Muscle layer of duodenum (tissue), 2 donors: ENCODE results near the gene TEX13A.

Experiments
- H3K27ac ChIP-seq: one replicate; pipeline ENCODE4 v1.7.0; 2013; ENCODE audit warnings: mild to moderate bottlenecking, low read length
- H3K27me3 ChIP-seq: one replicate; pipeline ENCODE4 v1.7.0; 2013; ENCODE audit warnings: low read depth, mild to moderate bottlenecking, control low read depth, low read length
- H3K36me3 ChIP-seq, 2 donors: one replicate each; pipeline ENCODE4 v1.7.0; 2013; ENCODE audit warnings: low read length in 2 of 2, control low read depth in 1 of 2, mild to moderate bottlenecking in 1 of 2; ENCODE audit not compliant: insufficient read depth in 2 of 2, control insufficient read depth in 1 of 2
- H3K4me1 ChIP-seq, 2 donors: one replicate each; pipeline ENCODE4 v1.7.0; 2013; ENCODE audit warnings: low read length in 2 of 2, mild to moderate bottlenecking in 2 of 2, control low read depth in 1 of 2, moderate library complexity in 1 of 2; ENCODE audit not compliant: insufficient read depth in 2 of 2, control insufficient read depth in 1 of 2
- H3K4me3 ChIP-seq, 2 donors: one replicate each; pipeline ENCODE4 v1.7.0; 2013; ENCODE audit warnings: low read length in 2 of 2, low read depth in 1 of 2, mild to moderate bottlenecking in 1 of 2
- H3K9me3 ChIP-seq, 2 donors: one replicate each; pipeline ENCODE4 v1.7.0; 2013; ENCODE audit warnings: low read length in 2 of 2, control low read depth in 1 of 2, mild to moderate bottlenecking in 1 of 2; ENCODE audit not compliant: control insufficient read depth in 1 of 2
- donor health status: healthy.

TEX13A gene

DNA sequence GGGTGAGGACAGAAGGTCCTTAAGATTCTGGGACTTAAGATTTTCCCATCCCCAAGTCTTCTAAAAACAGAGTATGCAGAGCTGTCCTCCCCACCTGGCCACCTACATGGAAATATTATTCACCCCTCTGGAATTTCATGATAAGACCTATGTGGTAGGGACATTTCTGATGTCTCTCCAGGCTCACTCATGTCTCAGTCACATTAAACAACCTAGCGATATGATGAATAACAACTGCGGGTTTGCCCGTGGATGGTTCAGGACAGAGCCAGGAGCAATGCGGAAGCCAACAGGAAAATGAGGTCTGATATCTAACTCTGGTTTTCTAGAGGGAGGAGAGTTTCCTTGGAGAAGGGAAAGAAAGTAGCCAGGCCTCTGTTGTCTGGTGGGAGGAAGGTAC lies 47.4 kb downstream of the TEX13A start:
- no peaks in the 10 kb centered on the region for H3K4me1 ChIP-seq

More for the DNA sequence above, 47.4 kb downstream of the TEX13A start:
- H3K36me3 ChIP-seq = no peaks in the 10 kb centered on the region
- H3K4me3 ChIP-seq = no peak overlapping the region
- no peak overlapping the region for H3K27ac ChIP-seq
- no peaks in the 10 kb centered on the region for H3K27me3 ChIP-seq
- no peaks in the 10 kb centered on the region for H3K9me3 ChIP-seq
